Esophagus squamous epithelium (tissue), 4 donors: Measurements from ENCODE around the gene HHEX.

Source experiments
- POLR2A ChIP-seq, 4 donors: fragments of 450-650 bp; IDR thresholded peaks; one replicate each; pipeline ENCODE4 v1.6.1; 2017; ENCODE audit warnings: antibody characterized with exemption in 4 of 4, mild to moderate bottlenecking in 4 of 4, moderate library complexity in 3 of 4
- TF ChIP-seq, protein P1 (sequence below), 6 experiments: fragments of 450-650 bp in 4 of 6; fragments of 200-600 bp in 2 of 6; sonication (generic) in 2 of 6; IDR thresholded peaks; one replicate each; pipeline ENCODE4 v1.5.1; 2016 to 2019; ENCODE audit warnings: antibody characterized with exemption in 6 of 6, mild to moderate bottlenecking in 4 of 6, moderate library complexity in 4 of 6

GRCh38 chr10:92644921-92645320 lies 44.8 kb upstream of the HHEX start:
- TF ChIP-seq, protein P1, sequence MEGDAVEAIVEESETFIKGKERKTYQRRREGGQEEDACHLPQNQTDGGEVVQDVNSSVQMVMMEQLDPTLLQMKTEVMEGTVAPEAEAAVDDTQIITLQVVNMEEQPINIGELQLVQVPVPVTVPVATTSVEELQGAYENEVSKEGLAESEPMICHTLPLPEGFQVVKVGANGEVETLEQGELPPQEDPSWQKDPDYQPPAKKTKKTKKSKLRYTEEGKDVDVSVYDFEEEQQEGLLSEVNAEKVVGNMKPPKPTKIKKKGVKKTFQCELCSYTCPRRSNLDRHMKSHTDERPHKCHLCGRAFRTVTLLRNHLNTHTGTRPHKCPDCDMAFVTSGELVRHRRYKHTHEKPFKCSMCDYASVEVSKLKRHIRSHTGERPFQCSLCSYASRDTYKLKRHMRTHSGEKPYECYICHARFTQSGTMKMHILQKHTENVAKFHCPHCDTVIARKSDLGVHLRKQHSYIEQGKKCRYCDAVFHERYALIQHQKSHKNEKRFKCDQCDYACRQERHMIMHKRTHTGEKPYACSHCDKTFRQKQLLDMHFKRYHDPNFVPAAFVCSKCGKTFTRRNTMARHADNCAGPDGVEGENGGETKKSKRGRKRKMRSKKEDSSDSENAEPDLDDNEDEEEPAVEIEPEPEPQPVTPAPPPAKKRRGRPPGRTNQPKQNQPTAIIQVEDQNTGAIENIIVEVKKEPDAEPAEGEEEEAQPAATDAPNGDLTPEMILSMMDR (IDR thresholded peaks at IDR 0.05) = no peak
- no peak for TF ChIP-seq POLR2A (IDR thresholded peaks at IDR 0.05)
